ENCODE data around the gene SPATC1L.

Gene SPATC1L

DNA sequence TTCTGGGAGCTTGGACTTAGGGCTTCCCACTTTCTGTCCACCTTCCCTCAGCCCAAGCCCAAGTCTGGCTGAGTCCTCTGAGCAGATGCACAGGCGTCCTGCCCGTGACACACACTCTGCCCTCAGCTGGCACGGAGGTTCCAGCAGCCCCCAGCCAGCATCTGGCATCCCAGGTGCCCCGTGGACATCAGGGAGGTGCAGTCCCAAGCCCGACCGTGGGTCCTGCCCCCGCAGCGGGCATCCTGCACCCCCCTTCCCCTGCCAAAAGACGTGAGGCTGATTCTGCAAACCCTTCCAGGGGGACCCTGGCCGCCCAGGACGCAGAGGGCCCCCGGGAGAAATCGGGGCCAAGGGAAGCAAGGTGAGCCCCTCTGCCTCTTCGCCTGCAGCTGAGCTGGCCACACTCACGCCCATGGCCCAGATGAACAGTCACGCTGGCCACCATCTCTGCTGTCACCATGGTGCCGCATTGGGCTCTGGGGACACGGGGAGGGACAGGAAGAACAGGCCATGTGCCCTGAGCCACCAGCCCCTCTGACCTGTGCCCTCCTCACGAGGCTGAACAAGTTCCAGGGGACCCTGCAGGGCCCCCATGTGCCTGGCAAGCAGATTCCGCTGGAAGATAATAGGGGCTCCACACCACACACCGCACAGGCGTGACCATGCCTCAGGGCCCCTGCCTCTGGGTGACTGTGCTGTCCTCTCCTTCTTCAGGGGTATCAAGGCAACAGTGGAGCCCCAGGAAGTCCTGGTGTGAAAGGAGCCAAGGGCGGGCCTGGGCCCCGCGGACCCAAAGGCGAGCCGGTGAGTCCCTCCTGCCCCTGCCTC, 65.7 kb downstream of the SPATC1L start:
- DNase-seq: peak; percentile 23

DNA sequence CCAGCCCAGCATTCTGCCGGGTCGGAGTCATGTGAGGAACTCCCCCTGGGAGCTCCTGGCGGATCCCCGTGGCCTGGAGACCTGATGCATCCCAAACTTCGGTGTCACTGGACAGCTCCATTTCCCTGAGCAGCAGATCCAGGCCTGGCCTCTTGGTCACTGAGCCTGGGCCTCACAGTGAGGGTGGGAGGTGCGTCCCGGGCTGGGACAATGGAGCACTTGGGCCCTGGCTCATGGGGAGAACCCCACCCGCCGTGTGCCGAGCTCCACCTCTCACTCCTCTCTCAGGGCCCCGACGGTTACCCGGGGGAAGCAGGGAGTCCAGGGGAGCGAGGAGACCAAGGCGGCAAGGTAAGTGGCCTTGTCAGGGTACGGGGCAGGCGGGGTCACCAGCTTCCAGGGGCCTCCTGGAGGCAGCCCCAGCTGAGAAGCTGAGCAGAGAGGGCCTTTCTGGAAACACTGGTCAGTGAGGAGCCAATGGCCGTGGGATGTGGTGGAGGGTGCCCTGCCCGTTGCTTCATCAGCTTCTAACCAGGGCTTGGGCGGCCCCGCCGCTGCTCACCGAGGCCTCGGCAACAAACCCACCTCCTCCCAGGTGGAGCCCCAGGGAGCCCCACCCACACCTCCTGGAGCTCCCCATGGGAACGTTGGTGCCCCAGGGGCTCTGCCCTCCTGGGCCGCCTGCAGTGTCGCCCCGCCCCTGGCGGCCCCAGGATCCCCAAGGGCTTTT, 66.5 kb downstream of the SPATC1L start:
- peak; percentile 28 for DNase-seq

DNA sequence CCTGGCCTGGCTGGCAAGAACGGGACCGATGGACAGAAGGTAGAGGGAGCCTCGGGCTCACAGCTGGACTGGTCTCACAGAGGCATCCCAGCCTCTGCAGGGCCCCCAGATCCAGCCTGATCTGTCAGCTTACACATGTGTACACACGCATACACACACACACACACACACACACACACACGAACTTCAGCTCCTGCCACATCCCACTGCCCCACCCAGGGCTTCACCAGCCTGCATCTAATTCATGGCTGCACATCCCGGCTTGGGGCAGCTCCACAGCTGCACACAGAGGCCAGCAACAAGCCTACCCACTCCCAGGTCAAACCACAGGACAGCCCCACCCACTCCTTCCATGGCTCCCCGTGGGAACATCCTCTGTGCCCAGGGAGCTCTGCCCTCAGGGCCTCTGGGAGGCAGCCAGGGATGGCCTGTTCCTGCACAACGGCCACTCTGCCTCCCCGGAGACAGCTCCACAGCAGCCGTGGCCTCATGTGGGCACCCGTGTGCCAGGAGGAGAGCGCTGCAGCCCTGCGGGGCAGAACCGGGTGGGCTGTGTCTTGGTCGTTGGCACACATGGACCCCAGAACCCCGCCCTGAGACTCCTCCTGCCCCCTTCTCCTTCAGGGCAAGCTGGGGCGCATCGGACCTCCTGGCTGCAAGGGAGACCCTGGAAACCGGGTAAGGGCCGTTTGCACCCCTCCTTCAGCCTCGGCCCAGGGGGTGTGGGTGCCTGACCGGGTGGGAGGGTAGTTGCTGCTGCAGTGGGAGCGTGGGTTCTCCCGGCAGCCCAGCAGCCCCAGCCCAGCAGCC, 67.3 kb downstream of the SPATC1L start:
- DNase-seq: peak; percentile 66

DNA sequence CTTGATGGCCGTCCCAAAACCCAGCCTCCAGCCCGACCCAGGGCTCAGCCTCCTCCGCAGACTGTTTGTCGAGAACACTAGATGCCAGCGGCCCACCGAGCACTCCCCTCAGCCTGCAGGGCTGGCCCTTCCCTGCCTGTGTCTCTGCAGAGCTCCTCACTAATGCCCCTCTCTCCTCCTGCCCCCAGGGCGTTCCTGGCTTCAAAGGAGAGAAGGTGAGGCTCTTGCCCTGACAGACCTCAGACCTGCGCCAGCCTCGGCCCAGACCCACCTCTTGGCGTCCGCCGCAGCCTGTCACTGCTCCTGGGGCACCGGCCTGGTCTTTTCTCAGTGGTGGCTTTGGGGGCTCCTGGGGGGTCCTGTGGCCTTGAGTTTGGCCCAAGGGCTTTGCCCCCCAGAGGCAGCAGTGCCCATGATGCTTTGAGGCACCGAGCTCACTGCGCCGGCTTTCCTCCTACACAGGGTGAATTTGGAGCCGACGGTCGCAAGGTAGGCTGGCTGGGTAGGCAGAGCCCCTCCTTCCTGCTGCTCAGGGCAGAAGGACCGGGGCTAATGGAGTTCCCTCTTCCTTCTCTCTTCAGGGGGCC, 68.0 kb downstream of the SPATC1L start:
- peak; percentile 18 for DNase-seq

DNA sequence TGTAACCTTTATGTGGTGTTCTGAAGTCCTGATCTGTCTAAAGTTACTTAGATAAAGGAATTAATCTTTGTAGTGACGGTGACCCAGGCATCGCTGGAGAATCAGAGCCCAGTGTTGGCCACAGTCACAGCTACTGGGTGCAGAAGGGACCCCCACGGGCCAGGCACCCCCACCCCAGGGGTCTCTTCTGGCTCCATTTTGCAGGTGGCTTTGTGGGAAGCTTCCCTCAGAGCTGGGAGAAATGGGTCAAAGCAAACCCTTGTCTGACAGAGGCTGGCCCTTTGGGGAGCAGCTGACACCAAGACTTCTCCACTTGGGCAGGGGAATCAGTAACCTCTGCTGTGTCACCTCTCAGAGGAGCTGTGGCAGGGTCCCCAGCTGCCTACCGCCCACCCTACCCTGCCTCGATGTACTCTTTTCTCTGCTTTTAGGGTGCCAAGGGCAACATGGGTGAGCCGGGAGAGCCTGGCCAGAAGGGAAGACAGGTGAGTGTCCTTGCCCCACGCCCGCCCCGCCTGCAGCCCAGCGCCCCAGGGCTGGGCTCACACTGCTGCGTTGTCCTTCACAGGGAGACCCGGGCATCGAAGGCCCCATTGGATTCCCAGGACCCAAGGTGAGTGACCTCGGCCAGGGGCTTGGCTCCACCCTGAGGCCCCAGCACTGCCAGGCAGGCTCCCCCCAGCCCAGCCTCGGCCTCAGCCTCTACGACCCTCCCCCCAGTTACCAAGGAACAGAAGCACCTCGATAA, 68.6 kb downstream of the SPATC1L start:
- DNase-seq: peak; percentile 27

DNA sequence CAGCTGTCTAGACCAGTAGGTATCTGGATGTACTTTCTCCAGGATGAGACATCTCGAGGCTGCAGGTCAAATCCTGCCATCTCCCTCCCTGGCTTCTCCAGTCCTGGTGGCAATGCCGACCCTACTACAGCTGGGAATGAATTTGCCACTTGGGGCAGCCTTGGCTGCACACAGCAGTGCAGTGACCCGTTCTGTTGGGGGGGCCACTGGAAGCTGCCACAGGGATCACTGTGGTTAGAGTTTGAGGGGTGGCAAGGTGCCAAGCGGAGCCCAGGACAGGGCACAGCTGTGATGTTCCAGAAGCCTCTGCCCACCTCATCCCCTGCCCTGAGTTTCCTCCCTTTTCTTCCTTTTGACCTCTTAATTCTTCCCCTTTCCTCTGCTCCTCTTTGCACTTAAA, 69.3 kb downstream of the SPATC1L start:
- peak; percentile 37 for DNase-seq

DNA sequence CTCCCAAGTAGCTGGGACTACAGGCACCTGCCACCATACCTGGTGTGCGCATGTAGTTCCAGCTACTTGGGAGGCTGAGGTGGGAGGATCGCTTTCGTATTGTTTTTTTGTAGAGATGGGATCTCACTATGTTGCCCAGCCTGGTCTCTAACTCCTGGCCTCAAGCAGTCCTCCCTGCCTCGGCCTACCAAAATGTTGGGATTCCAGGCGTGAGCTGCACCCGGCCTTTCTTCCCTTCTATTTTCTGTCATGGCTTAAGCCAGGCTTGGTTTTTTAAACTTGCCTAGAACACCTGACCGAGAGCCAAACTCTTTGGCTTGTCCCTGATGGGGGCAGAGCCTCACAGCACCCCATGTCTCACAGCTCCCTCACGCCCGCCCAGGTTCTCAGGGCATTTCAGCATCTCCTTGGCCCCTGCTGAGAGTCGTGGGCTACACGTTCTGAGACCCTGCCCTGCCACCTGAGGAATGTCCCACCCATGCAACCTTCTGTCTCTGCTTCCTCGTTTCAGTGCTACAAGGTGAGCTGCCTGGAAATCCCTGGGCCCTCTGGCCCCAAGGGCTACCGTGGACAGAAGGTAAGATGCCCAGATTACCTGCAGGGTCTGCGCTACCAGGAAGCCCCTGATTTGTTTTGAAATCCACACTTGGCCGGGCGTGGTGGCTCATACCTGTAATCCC, 70.6 kb downstream of the SPATC1L start:
- DNase-seq: peak; percentile 19

DNA sequence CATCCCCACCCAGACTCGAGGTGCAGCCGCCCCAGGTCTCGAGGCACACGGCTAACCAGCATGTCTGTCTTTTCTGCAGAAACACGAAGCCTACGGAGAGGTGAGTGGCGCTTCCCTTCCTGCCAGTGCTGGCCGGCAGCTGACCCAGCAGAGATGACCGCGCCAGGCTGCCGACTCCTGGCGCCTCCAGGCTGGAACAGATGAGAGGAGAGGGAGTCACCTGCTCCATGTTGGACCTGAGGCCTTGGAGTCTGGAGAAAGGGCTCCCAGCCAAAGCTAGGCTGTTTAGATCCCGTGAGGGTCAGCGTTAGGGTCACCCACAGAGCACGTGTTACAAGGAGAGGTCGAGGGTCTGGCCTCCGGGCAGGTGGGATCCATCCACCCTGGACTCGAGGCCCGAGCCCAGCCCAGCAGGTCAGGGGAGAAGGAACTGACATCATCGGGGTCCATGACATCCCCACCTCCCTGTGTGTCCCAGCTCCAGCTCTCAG, 71.5 kb downstream of the SPATC1L start:
- peak; percentile 5 for DNase-seq

DNA sequence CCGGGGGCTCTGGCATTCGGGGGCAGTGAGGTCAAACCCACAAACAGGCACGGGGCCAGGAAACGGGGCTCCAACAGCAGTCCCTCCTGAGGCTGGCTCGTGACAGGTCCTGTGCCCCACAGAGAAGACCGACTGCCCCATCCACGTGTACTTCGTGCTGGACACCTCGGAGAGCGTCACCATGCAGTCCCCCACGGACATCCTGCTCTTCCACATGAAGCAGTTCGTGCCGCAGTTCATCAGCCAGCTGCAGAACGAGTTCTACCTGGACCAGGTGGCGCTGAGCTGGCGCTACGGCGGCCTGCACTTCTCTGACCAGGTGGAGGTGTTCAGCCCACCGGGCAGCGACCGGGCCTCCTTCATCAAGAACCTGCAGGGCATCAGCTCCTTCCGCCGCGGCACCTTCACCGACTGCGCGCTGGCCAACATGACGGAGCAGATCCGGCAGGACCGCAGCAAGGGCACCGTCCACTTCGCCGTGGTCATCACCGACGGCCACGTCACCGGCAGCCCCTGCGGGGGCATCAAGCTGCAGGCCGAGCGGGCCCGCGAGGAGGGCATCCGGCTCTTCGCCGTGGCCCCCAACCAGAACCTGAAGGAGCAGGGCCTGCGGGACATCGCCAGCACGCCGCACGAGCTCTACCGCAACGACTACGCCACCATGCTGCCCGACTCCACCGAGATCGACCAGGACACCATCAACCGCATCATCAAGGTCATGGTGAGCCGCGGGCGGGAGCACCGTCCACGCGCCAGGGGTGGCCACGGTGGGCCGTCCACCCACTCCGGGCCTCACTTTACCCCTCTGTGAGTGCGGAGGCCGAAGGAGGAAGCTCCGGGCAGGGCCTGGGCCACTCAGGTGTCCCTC, 72.2 kb downstream of the SPATC1L start:
- DNase-seq: peak; percentile 30

DNA sequence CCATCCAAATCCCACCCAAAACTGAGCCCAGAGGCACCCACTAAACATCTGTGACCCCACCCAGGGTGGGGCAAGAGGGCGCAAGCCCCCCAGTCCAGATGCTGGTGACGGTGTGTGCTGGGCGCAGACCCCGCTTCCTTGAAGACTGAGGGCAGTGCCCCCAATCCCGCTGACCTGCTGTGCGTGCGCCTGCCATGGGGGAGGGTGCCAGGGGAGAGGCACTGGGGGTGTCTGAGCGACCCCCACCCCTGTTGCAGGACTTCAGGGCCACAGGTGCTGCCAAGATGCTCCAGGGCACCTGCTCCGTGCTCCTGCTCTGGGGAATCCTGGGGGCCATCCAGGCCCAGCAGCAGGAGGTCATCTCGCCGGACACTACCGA, 73.1 kb downstream of the SPATC1L start:
- DNase-seq: peak; percentile 16
